SK-N-MC (cell line): Measurements from ENCODE around the gene CDSN.

Experiments
- EZH2 ChIP-seq: fragments of 200-600 bp; sonication (generic); IDR thresholded peaks from one replicate; pipeline ENCODE4 v1.6.1; 2017; ENCODE audit warnings: antibody characterized with exemption
- FOXP2 ChIP-seq: optimal IDR thresholded peaks from 2 replicates; pipeline ENCODE3; 2011; ENCODE audit warnings: mild to moderate bottlenecking, moderate library complexity; ENCODE audit not compliant: insufficient read depth; ENCODE audit errors: extremely low read length, control extremely low read depth
- POLR2AphosphoS5 ChIP-seq: IDR thresholded peaks from 2 replicates; pipeline ENCODE4 v1.6.1; 2012; ENCODE audit warnings: mild to moderate bottlenecking, low read depth, low read length, borderline replicate concordance

- no peak for TF ChIP-seq EZH2
- no peak for TF ChIP-seq POLR2AphosphoS5
- no peak for TF ChIP-seq FOXP2
Measured at GRCh38 chr6:31144296-31144969, 24.2 kb upstream of the CDSN start.
